Esophagus muscularis mucosa (tissue), 3 donors: ENCODE data around the gene FGF11.

ENCODE experiments used
- CTCF ChIP-seq, 3 experiments: fragments of 200-600 bp in 2 of 3; fragments of 450-650 bp in 1 of 3; sonication (generic) in 2 of 3; IDR thresholded peaks; one replicate each; pipeline ENCODE4 v1.5.1; 2017 to 2019; ENCODE audit warnings: antibody characterized with exemption in 3 of 3, mild to moderate bottlenecking in 2 of 3, moderate library complexity in 1 of 3
- POLR2A ChIP-seq: fragments of 450-650 bp; IDR thresholded peaks from one replicate; pipeline ENCODE4 v1.6.1; 2017; ENCODE audit warnings: antibody characterized with exemption, moderate library complexity, mild to moderate bottlenecking, low read depth

DNA sequence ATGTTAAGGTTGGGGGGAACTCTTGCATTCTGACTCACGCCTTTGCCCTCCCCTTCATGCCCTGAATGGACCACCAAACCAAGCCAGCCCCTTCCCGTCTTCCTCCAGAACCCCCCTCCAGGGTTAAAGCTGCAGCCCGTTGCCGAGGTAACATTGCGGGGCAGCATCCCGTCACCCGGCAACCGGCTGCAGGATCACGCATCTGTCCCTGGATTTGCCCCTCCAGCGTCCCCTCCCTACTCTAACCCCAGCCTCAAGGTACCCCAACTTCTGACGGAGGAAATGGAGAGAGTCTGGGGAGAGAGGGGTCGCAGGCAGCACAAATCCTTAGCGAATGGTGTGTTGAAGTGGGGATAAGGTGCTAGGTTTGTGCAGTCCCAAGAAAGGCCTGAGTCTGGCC is 32.2 kb upstream of the FGF11 start:
- TF ChIP-seq CTCF (IDR thresholded peaks at IDR 0.05) (no peak), POLR2A (no peak)
